Renal cortical epithelial cell (primary cell): ENCODE results near the gene KLHL9. TPM values are rescaled to one million over a fixed set of nuclear protein-coding genes. Genes with fewer than 3 reads are reported as not detected.
"Not testable (repeated sequence)": the region's sequence is repeated elsewhere in the genome, so short reads cannot be mapped to it uniquely, and the experiment has no call there.

Experiments used
- DNase-seq: peaks from one replicate; pipeline ENCODE4 v3.0.0-alpha.2; 2011; ENCODE audit warnings: low read depth
- total RNA-seq: library from RNA; depleted of rRNA; stranded (reverse); fragments of >200 nt; gene quantifications from 2 replicates; pipeline ENCODE4 v1.2.3, GENCODE V29; 2014

KLHL9 gene, protein sequence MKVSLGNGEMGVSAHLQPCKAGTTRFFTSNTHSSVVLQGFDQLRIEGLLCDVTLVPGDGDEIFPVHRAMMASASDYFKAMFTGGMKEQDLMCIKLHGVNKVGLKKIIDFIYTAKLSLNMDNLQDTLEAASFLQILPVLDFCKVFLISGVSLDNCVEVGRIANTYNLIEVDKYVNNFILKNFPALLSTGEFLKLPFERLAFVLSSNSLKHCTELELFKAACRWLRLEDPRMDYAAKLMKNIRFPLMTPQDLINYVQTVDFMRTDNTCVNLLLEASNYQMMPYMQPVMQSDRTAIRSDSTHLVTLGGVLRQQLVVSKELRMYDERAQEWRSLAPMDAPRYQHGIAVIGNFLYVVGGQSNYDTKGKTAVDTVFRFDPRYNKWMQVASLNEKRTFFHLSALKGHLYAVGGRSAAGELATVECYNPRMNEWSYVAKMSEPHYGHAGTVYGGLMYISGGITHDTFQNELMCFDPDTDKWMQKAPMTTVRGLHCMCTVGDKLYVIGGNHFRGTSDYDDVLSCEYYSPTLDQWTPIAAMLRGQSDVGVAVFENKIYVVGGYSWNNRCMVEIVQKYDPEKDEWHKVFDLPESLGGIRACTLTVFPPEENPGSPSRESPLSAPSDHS
- total RNA-seq: 31.3 and 64.1 TPM in 2 replicates

DNA sequence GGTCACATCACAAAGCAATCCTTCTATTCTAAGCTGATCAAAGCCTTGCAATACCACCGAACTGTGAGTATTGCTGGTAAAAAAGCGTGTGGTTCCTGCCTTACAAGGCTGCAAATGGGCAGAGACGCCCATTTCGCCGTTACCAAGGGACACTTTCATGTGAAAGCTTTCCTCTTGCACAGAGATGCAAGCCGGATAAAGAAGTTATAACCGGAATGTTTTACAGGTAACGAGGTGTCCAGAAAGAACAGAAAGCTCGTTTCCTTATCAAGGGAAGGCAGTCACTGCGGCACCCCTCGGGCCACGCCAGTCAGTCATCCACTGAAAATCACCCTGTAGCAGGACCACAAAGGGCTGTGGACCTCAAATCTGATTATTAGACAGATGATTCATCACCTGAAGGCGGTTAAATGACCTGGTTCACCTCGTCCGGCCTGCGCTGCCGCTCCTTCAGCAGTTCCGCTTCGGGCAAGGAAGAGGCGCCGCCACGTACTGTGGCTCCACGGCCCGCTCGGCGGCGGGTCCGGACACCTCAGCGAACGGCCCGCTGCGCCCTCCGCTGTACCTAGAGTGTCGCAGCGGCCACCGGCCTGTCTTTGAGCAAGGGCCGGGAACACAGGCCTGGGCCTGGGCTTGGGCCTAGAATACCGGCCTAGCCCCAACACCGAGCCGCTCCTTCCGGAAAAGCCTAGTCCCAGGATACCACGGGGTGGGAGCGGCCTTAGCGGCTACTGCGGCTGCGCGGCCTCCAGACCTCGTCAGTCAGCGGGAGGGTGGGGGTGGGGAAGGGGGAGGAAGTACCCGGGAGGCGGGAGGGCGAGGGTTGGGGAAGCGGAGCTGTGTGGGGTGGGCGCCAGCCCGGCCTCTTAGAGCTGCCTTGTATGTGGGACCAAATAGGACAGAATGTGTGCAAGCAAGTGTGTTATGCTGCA is at the start of gene KLHL9:
Gene KLHL9, minus strand, starts transcription at position 704 of the 932 bp plus-strand sequence. Its CDS starts 545 bp downstream, at position 159.
- peak; percentile 78 for DNase-seq

DNA sequence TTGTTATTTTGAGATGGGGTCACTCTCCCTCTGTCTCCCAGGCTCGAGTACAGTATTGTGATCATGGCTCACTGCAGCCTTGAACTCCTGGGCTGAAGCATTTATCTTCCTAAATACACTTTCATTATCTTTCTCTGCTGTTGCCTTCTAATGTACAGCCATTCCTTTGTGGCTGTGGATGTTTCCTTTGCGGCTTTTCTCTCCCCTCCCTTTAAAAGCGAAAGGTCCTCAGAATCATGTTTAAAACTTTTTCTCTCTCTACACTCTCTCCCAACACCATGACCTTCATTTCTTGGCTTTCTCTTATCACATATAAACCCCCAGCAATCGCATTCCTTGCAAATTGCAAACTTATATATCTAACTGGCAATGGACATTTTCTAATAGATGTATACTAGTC is 48.4 kb upstream of the KLHL9 start:
- DNase-seq: no peak

DNA sequence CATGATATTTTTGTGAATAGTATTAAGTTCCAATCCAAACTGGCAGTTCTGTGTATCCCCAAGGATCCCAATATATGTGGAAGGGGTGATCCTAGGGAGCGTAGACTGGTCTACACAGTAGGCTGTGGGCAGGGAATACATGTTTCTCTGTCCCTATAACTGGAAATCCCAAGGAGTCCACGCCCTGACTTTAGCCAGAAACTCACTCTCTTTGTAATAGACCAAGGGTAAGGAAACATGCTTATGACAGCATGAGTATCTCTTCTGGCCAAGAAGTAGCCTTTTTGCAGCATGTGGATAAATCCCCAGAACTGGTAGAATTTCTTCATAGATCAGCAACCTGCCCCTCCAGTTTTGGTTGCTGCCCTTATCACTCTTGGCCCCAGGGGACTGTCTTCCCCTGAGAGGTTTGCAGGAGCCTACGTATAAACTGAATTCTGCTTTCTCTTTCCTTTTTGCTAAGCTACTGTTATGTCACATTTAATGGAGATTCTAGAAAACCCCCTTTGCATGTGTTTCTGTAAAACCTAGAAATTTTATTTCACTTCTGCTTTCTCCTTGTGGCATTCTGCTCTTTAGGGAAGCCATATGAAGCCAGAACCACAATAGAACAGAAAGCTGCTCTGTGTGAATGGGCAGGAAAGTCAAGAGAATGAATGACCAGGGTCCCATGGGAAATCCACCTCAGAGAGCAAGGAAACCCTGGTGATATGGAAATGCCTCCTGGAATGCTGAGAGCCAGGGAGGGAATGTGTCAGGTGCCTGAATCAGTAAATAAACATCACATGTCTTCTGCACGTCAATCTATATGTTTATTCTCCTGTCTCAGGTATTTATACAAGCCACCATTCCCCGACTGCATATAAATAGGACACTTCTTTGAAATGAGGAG is 46.5 kb upstream of the KLHL9 start:
- DNase-seq: no peak

DNA sequence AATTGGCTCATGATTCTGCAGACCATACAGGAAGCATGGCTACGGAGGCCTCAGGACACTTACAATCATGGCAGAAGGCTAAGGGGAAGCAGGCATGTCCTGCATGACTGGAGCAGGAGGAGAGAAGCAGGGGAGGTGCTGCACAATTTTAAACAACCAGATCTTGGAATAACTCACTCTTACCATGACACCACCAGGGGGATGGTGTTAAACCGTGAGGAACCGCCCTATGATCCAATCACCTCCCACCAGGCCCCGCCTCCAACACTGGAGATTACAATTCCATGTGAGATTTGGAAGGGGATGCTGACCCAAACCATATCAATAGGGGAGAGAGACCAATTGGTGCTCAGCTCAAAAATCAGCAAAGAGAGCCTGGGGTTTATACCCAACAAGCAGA is 36.3 kb upstream of the KLHL9 start:
- DNase-seq: not testable (repeated sequence)

DNA sequence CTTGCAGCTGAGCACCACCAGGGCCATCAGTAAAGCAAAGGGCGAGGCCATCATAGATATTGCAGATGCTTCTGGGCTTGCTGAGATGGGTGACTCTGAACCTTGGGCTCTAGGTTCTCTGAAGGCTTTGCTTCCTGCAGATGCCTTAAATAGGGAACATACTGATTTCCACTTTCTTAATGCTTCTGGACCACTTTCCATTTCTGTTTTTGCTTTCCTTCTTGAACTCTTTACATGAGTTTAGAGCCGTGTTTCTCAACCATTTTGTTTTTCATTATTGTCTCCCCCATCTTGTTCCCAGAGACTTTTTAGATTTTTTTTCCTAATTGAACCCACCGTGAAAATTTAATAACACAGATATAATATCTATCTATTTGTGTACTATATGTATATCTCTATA is 32.8 kb upstream of the KLHL9 start, which contains the start of gene IFNA13:
Gene IFNA13, minus strand, starts transcription at position 101 of the 400 bp plus-strand sequence. Its CDS starts 47 bp downstream, at position 54.
- DNase-seq: no peak

DNA sequence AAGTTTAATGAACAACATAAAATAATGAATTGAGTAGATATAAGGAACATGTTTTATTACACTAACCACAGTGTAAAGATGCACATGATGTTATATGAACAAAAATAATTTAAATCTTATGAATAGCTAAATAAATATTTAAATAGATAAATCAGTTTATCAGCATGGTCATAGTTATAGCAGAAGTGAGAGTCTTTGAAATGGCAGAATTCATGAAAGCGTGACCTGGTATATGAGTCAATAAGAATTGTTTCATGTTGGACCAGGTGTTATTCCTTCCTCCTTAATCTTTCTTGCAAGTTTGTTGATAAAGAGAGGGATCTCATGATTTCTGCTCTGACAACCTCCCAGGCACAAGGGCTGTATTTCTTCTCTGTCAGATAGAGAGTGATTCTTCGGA is 32.0 kb upstream of the KLHL9 start:
- not testable (repeated sequence) for DNase-seq

DNA sequence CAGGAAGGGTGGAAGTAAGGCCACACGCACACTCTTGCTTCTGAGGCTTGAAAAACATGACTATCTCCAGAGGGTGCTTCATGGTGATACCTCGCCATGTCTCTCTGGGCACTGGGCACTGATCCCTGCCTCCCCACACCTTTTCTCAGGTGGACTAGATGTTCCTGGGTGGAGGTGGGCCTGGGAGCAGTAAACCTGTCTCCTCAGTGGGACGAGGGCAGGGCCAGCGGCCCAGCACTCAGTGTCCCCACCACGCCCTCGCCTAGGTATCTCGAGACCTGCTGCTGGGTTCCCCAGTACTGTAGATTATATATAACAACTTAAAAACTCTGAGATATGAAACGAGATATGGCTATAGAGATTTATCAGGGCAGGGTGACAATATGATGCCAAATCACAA is 27.1 kb upstream of the KLHL9 start:
- no peak for DNase-seq

DNA sequence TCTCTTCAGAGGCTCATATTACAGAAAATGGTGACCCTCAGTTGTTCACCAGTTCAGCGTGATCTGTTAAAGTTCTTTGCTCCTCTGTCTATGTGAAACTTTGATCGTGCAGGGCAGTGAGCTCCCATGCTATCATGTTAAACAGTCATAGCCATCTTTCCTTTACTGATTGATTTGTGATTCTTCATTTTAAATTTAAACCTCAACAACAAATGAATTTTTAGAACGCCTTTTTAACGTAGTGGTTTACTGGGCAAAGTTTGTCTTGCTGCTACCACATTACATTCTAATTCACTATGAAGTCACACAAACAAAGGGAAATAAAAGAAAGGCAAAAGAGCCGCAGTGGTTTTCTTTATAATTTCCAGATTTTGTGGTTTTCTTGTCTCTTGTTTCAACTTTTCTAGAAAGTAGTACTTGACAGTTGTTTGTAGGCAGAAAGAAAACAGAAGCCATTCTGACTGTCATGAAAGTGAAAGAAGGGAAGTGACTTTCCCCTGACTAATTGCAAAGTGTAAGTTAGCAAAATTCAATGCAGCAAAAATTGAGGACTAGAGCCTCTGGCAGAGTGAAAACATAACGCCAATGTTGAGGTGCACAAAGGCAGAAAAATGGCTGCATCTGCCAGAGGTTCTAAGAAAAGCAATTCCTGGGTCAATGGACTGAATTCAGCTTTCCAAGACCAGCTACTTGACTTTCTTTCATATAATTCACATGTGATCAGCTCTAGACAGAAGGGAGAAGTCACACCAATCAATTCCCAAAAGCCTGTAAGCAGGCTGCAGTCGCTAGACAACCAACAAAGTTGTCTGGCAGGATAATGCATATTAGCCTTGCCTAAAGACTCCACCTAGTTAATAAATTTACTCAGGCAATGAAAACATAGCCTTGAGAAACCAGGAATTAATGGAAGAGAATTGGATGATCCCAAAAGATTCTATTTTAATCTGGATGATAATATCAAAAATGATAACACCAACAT is 22.6 kb upstream of the KLHL9 start:
- DNase-seq: no peak

DNA sequence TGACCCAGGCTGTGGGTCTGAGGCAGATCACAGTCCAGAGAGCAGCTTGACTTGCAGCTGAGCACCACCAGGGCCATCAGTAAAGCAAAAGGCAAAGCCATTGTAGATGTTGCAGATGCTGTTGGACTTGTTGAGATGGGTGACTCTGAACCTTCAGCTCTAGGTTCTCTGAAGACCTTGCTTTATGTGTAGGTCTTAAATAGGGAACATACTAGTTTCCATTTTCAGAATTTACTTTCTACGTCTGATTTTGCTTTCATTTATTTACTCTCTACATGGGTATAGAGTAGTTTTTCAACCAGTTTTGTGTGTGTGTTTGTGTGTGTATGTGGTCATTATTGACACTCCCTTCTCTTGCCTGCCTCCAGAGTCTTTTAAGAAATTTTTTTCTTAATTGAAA is 15.6 kb upstream of the KLHL9 start, which contains the start of gene IFNA6:
Gene IFNA6, minus strand, starts transcription at position 101 of the 400 bp plus-strand sequence. Its CDS starts 0 bp downstream, at position 101.
- no peak for DNase-seq

DNA sequence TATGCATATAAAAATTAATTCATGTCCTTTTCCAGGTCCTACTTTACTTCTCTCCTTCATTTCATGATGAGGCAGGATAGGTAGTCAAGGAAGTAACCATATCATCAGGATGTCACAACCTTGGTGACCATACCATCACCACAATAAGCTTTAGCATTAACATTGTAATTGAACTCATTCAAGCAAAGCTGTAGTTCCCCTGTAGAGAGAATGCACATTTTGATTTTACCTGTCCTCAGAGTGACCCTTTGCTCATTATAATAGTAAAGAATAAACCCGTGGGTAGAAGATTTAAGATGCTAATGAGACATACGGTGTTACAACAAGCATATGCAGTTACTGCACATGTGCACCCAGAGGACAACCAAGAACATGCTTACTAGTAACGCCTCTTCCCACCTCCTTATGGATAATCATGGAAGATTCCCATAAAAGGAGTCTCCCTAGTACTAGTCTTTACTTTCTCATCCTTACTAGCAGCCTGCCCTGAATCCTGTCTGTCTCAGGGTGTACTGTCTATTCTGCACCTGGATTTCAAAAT is 13.3 kb upstream of the KLHL9 start:
- DNase-seq: no peak

DNA sequence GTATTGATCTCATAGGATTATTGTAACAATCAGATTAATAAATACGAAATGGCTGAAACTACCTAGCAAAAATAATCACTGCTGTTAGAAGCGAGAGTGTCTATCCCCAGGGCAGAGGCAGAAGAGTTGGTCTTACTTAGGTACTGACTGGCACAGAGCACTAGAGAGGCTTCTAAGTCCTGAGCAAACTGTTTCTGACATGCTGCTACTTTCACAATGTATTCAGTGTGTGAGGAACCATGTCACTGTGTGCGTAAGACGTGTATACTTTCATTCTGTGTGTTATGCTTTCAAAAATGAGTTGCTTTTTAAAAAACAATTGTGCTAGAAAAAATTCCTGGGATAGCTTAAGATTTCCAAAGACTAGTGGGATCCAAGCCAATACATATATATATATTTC is 5.5 kb upstream of the KLHL9 start:
- DNase-seq: no peak

DNA sequence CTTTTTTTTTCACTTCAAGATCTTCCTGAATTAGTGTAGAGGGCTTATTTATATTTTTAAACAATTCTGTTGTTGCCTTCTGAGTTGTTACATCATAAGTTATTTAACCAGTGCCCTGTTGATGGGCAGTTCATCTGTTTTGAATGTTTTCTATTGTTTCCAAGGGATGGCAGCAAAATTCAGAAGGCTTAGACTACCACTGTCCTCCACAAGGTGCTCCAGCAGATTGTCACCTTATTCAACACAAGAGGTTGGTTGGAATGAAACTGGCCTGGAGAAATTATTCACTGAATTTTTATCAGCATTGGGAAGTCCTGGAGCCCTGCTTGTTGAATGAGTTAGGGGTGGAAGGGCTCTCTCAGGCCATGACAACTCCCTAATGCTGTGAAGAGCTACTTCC is 1.3 kb upstream of the KLHL9 start:
- no peak for DNase-seq

DNA sequence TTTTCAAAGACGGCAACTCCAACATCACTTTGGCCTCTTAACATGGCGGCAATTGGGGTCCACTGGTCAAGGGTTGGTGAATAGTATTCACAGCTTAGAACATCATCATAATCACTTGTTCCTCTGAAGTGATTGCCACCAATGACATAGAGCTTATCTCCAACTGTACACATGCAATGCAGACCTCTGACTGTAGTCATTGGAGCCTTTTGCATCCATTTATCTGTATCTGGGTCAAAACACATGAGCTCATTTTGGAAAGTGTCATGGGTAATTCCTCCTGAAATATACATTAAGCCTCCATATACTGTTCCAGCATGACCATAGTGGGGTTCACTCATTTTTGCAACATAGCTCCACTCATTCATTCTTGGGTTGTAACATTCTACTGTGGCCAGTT is 2.0 kb downstream of the KLHL9 start:
- no peak for DNase-seq

DNA sequence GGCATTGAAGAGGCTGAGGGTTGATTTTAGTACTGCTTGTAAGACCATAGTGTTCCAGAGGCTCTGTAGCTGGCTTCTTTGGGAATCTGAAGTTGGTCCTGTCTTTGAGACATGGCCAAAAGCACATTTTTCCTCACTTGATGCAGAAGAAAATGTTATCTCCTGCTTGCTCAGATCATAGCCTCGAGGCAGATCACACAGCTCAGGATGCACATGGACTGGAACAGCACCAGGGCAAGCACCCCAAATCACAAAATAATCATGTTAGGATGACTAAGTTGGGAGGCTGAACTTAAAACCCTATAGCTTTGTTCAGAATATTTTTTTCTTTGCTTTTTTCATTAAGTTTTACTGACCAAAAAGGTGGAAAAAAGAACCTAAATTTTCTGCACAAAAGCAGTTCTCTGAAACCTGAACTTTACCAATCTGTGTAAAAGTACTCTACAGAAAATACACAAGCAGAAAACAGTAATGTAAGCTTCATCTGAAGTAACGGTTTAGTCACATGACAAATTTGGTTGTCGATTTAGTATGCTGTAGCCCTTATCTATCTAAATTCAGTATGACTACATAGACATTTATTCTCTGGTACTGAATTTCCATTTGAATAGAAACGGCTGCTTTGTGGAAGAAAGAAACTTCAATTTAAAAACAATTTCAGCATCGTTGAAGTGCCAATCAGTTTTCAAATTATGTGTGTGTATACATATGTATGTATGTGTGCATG is 3.4 kb downstream of the KLHL9 start:
- no peak for DNase-seq

DNA sequence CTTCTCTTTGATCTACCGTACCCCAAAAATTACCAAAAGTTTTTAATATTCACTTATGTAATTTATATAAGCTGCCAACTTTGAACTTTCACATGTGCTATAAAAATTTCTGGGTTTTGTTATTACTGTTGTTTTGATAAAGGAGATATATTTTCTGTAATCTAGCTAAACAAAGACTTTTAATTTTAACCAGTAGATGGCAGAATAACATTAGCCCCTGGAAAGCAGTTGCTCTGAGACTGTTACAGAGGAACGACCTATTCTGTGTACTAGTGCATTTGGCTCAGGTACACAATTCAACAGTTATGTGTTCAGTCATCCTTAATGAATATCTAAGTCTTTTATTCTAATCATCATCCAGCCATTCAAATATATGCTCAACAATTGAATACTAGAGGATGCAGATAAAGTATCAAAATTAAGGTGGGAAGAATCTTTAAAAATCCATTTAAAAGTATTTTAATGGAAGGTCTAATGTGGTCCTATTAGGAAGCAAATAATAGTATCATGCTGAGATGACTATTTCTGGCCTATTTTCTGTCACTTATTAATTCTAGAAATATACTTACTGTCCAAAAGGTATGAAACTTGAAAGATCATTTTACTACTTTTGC is 8.6 kb downstream of the KLHL9 start:
- peak; percentile 66 for DNase-seq

DNA sequence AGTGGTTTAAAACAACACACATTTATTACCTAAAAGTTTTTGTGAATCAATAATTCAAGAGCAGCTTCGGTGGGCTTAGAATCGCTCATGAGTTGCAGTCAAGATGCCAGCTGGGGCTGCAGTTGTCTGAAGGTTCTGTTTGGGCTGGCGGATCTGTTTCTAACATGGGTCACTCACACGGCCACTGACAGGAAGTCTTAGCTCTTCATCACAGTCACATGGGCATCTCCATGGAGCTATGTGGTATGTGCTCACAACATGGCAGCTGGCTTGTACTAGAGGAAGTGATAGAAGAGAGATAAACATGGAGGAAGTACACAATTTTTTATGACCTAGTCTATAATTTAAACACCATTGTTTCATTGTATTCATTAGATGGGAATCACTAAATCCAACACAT is 11.2 kb downstream of the KLHL9 start:
- DNase-seq: no peak

DNA sequence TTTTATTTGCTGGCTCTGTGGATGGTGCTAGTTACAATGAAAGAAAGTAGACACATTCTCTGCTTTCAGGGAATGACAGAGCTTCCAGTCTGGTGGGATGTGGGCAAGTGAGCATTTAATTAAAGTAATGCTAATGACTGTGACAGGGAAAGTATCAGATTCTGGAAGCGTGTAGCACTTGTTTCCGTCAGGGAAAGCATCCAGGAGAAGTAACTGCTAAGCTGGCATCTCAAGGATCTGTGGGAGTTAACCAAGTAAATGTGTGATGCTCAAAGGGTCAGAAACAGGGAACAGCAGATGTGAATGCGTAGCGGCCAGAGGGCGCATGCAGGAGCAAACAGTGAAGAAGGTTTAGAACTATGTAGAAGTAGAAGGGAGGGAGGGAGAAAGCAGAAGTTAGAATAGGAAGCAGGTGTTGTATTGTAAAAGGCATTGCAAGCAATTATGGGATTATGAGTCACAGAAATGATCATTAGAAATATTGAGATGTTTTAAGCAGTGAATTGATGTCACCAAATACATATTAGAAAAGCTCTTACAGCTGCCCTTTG is 12.2 kb downstream of the KLHL9 start:
- DNase-seq: no peak

DNA sequence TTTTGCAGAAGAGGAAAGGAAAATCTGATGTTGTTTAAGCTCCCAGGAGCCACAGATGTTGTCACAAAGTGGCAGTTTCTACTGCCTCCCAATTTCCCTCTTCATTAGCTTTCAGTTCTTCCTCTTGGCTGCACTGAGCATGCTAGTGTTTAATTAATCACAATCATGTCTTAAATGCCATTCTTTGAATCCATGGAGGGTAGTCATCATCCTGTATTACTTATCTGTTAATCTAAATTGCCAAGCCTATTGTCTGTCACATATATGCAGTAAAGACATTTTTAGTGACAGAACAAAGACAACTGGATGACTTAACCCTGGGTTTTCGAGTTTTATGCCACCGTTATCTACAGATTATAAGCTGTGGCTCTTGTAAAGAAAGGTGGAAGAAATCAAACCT is 14.7 kb downstream of the KLHL9 start:
- no peak for DNase-seq
